Neuronal stem cell (in vitro differentiated cells): Measurements from ENCODE around the gene ZNF768.
"Not testable (repeated sequence)": the region's sequence is repeated elsewhere in the genome, so short reads cannot be mapped to it uniquely, and the experiment has no call there.

Source experiments
- DNase-seq: peaks from one replicate; pipeline ENCODE4 v3.0.0-alpha.2; 2013; ENCODE audit warnings: low spot score
- H2AFZ ChIP-seq: one replicate; pipeline ENCODE4 v1.6.1; 2013; ENCODE audit warnings: mild to moderate bottlenecking, low read length, inconsistent platforms
- H2AK5ac ChIP-seq: 2 replicates; pipeline ENCODE4 v1.6.1; 2013; ENCODE audit warnings: low read depth, mild to moderate bottlenecking, inconsistent platforms, low read length, moderate library complexity, mixed read lengths
- H2BK120ac ChIP-seq: 2 replicates; pipeline ENCODE4 v1.6.1; 2013; ENCODE audit warnings: low read depth, mild to moderate bottlenecking, inconsistent platforms, low read length, moderate library complexity, mixed read lengths
- H2BK12ac ChIP-seq: one replicate; pipeline ENCODE4 v1.6.1; 2013; ENCODE audit warnings: low read length, inconsistent platforms
- H2BK15ac ChIP-seq: 2 replicates; pipeline ENCODE4 v1.6.1; 2013; ENCODE audit warnings: mild to moderate bottlenecking, low read length, inconsistent platforms, mixed read lengths
- H2BK5ac ChIP-seq: one replicate; pipeline ENCODE4 v1.6.1; 2013; ENCODE audit warnings: inconsistent platforms, mild to moderate bottlenecking, low read length, moderate library complexity
- H3K14ac ChIP-seq: one replicate; pipeline ENCODE4 v1.6.1; 2013; ENCODE audit warnings: low read length, inconsistent platforms
- H3K18ac ChIP-seq: 2 replicates; pipeline ENCODE4 v1.6.1; 2013; ENCODE audit warnings: low read length, inconsistent platforms
- H3K23ac ChIP-seq: 2 replicates; pipeline ENCODE4 v1.6.1; 2013; ENCODE audit warnings: low read depth, mild to moderate bottlenecking, mixed read lengths, low read length, inconsistent platforms; ENCODE audit not compliant: poor library complexity
- H3K27ac ChIP-seq: replicated peaks from 3 replicates; pipeline ENCODE4 v1.5.1; 2013; ENCODE audit warnings: low read length, inconsistent platforms
- H3K27me3 ChIP-seq, 3 experiments: 2 replicates each; pipeline ENCODE4 v1.6.1; 2013; ENCODE audit warnings: low read length in 3 of 3, mild to moderate bottlenecking in 2 of 3, inconsistent platforms in 1 of 3, low read depth in 1 of 3, mixed read lengths in 1 of 3, moderate library complexity in 1 of 3; ENCODE audit not compliant: control insufficient read depth in 3 of 3, insufficient read depth in 3 of 3
- H3K36me3 ChIP-seq, 2 donors: replicated peaks in 1 of 2; 2 replicates each; pipeline ENCODE4 v1.6.1; 2013; ENCODE audit warnings: low read length in 2 of 2; ENCODE audit not compliant: control insufficient read depth in 2 of 2, insufficient read depth in 2 of 2
- H3K4ac ChIP-seq: 2 replicates; pipeline ENCODE4 v1.6.1; 2013; ENCODE audit warnings: inconsistent platforms, mild to moderate bottlenecking, low read length, moderate library complexity
- H3K4me1 ChIP-seq, 2 donors: 1 replicate in 1 of 2; 2 replicates in 1 of 2; pipeline ENCODE4 v1.6.1; 2013; ENCODE audit warnings: low read length in 2 of 2, low read depth in 1 of 2; ENCODE audit not compliant: control insufficient read depth in 2 of 2, insufficient read depth in 1 of 2
- H3K4me2 ChIP-seq: one replicate; pipeline ENCODE4 v1.6.1; 2013; ENCODE audit warnings: mild to moderate bottlenecking, low read length, inconsistent platforms; ENCODE audit not compliant: insufficient read depth, poor library complexity, severe bottlenecking
- H3K4me3 ChIP-seq, 2 donors: 2 replicates each; pipeline ENCODE4 v1.5.1; 2013; ENCODE audit warnings: low read length in 2 of 2, mild to moderate bottlenecking in 2 of 2, inconsistent platforms in 1 of 2, moderate library complexity in 1 of 2
- H3K79me1 ChIP-seq: one replicate; pipeline ENCODE4 v1.6.1; 2013; ENCODE audit warnings: low read depth, mild to moderate bottlenecking, inconsistent platforms, low read length, moderate library complexity
- H3K9ac ChIP-seq: one replicate; pipeline ENCODE4 v1.6.1; 2013; ENCODE audit warnings: mild to moderate bottlenecking, low read depth, low read length, inconsistent platforms; ENCODE audit not compliant: poor library complexity
- H3K9me3 ChIP-seq, 2 donors: replicated peaks in 1 of 2; 2 replicates each; pipeline versions ENCODE3 to v1.6.1; 2013; ENCODE audit warnings: low read length in 2 of 2, mild to moderate bottlenecking in 2 of 2, inconsistent platforms in 1 of 2, low read depth in 1 of 2, mixed read lengths in 1 of 2, moderate library complexity in 1 of 2; ENCODE audit not compliant: control insufficient read depth in 2 of 2, insufficient read depth in 1 of 2
- H4K8ac ChIP-seq: one replicate; pipeline ENCODE4 v1.6.1; 2013; ENCODE audit warnings: low read depth, mild to moderate bottlenecking, inconsistent platforms, low read length, moderate library complexity
- H4K91ac ChIP-seq: one replicate; pipeline ENCODE4 v1.6.1; 2013; ENCODE audit warnings: low read length, low read depth, mild to moderate bottlenecking, inconsistent platforms; ENCODE audit not compliant: poor library complexity
- WGBS, 2 donors: extraction: QIAGEN DNeasy Blood & Tissue Kit; methylation state at CpG; one replicate each; pipeline ENCODE4 v1.1.7; 2013; ENCODE audit warnings: missing lambda C conversion rate in 2 of 2, mixed read lengths in 1 of 2; ENCODE audit not compliant: insufficient read length in 2 of 2, insufficient replicate concordance in 1 of 2; ENCODE audit errors: extremely low coverage in 2 of 2; 5-methylcytosine and 5-hydroxymethylcytosine counted together

The ZNF768 gene

DNA sequence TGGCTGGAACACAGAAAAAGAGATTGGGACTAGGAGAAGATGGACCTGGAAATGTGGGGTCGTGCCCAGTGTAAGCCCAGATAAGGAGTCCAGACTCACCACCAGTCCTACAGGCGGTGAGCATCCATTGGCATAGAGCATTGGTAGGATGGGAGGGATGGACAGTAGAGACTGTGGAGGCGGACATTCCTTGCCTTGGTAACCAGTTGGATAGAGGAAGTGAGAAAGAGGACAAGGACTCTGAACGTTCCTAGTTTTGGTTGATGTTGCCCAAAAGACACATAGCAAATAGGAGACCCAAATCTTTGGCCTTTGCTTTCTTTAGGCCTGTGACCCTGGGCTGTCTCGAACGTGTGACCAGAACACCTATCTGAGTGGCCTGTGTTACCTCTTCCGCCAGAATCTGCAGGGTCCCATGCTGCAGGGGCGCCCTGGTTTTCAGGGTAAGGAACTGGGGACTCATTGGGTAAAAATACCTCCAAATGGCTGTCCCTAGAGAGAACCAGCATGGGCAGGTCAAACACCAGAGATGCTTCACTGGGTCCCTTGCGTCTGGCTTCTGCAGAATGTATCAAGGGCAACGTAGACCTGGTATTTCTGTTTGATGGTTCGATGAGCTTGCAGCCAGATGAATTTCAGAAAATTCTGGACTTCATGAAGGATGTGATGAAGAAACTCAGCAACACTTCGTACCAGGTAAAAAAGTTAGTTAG lies 47.4 kb downstream of the ZNF768 start:
- no CpG with 5 or more reads among the region's 12 CpGs for WGBS, 2 donors
- no peak overlapping the region for H3K4me2 ChIP-seq
- H3K18ac ChIP-seq = no peak overlapping the region
- no peak overlapping the region for H4K8ac ChIP-seq
- no peak for DNase-seq
- H2AK5ac ChIP-seq = no peak overlapping the region
- H3K27ac ChIP-seq = no peak overlapping the region
- no peak overlapping the region for H2AFZ ChIP-seq
- H2BK5ac ChIP-seq = no peak overlapping the region
- no peak overlapping the region for H2BK12ac ChIP-seq
- no peak overlapping the region for H3K14ac ChIP-seq
- H3K9me3 ChIP-seq = no peaks in the 10 kb centered on the region
- H3K79me1 ChIP-seq = no peaks in the 10 kb centered on the region
- no peaks in the 10 kb centered on the region for H3K27me3 ChIP-seq
- no peak overlapping the region for H3K23ac ChIP-seq
- H3K9ac ChIP-seq = no peak overlapping the region
- H2BK120ac ChIP-seq = no peak overlapping the region
- H3K36me3 ChIP-seq = no peaks in the 10 kb centered on the region
- no peak overlapping the region for H3K4ac ChIP-seq
- H3K4me1 ChIP-seq = no peaks in the 10 kb centered on the region
- no peak overlapping the region for H3K4me3 ChIP-seq
- H2BK15ac ChIP-seq = no peak overlapping the region
- no peak overlapping the region for H4K91ac ChIP-seq

DNA sequence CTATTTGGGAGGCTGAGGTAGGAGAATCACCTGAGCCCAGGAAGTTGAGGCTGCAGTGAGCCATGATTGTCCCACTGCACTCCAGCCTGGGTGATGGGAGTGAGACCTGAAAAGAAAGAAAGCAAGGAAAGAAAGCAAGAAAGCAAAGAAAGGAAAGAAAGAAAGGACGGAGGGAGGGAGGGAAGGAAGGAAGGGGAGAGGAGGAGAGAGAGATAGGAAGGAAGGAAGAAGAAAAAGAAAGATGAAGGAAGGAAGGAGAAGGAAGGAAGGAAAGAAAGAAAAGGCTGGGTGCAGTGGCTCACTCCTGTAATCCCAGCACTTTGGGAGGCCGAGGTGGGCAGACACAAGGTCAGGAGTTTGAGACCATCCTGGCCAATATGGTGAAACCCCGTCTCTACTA lies 48.6 kb downstream of the ZNF768 start:
- not testable (repeated sequence) for H2AFZ ChIP-seq, DNase-seq, H3K27me3 ChIP-seq, H3K4me3 ChIP-seq, H3K4me2 ChIP-seq, H4K8ac ChIP-seq, H3K14ac ChIP-seq, H2BK5ac ChIP-seq, H3K9me3 ChIP-seq, H2BK120ac ChIP-seq, H2BK15ac ChIP-seq, H3K23ac ChIP-seq, H2AK5ac ChIP-seq, H3K18ac ChIP-seq, H3K36me3 ChIP-seq, H4K91ac ChIP-seq, H3K27ac ChIP-seq, H3K4ac ChIP-seq, H3K79me1 ChIP-seq, H3K9ac ChIP-seq, H3K4me1 ChIP-seq, H2BK12ac ChIP-seq
- WGBS, 2 donors = no CpG with 5 or more reads among the region's 3 CpGs

DNA sequence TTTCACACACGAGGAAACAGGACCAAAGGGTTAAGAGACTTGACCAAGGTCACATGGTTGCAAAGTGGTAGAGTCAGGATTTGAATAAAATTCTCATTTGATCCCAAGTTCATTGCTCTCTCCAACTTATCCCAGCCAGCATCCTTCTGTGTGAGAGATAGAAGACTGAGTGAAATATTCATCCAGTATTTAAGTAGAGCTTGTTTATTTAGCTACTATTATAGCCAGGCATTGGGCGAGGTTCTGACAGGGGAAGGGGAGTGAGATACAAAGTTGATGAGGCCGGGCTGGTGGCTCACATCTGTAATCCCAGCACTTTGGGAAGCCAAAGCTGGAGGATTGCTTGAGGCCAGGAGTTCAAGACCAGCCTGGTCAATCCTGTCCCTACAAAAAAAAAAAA lies 49.4 kb downstream of the ZNF768 start:
- Histone ChIP-seq H3K18ac (no peak overlapping the region), H3K9ac (no peak overlapping the region), H3K9me3 (peaks cover 0 to 1% of the 10 kb centered on the region in 2 donors), H4K91ac (no peak overlapping the region), H3K4me1 (peaks cover 0 to 3% of the 10 kb centered on the region in 2 donors), H3K36me3 (no peaks in the 10 kb centered on the region), H2BK5ac (no peak overlapping the region), H4K8ac (no peak overlapping the region), H3K4me3 (no peak overlapping the region), H3K27ac (no peak overlapping the region), H3K4me2 (no peak overlapping the region), H2AFZ (no peak overlapping the region), H2BK15ac (no peak overlapping the region), H2BK120ac (no peak overlapping the region), H3K79me1 (no peaks in the 10 kb centered on the region), H3K23ac (no peak overlapping the region), H3K14ac (no peak overlapping the region), H2BK12ac (no peak overlapping the region), H3K4ac (no peak overlapping the region), H3K27me3 (peaks cover 0 to 3% (median 0%) of the 10 kb centered on the region in 3 experiments), H2AK5ac (no peak overlapping the region)
- no CpG with 5 or more reads among the region's 3 CpGs for WGBS, 2 donors
- DNase-seq = no peak

DNA sequence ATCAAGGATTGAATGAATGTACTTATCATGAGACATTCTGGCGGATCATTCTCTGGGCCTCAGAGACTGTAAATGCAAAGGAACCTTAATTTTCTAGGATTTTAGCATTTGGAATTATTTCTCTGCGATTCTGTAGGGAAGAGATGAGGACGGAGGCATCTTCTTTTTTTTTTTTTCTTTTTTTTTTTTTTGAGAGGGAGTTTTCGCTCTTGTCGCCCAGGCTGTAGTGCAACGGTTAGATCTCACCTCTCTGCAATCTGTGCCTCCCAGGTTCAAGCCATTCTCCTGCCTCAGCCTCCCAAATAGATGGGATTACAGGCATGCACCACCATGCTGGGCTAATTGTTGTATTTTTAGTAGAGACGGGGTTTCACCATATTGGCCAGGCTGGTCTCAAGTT lies 51.7 kb downstream of the ZNF768 start:
- H3K27me3 ChIP-seq = peaks cover 0 to 3% (median 0%) of the 10 kb centered on the region in 3 experiments
- no peak overlapping the region for H2BK12ac ChIP-seq
- no peaks in the 10 kb centered on the region for H3K36me3 ChIP-seq
- no peak overlapping the region for H3K27ac ChIP-seq
- H2BK5ac ChIP-seq = no peak overlapping the region
- no peaks in the 10 kb centered on the region for H3K79me1 ChIP-seq
- no peak overlapping the region for H3K14ac ChIP-seq
- DNase-seq = no peak
- H3K4me1 ChIP-seq = peaks cover 0 to 3% of the 10 kb centered on the region in 2 donors
- no peak overlapping the region for H3K18ac ChIP-seq
- H3K4me2 ChIP-seq = no peak overlapping the region
- H3K4ac ChIP-seq = no peak overlapping the region
- no peak overlapping the region for H3K23ac ChIP-seq
- no peak overlapping the region for H2BK120ac ChIP-seq
- no peak overlapping the region for H2AK5ac ChIP-seq
- no peak overlapping the region for H2BK15ac ChIP-seq
- H4K8ac ChIP-seq = no peak overlapping the region
- no peak overlapping the region for H3K9ac ChIP-seq
- H3K4me3 ChIP-seq = no peak overlapping the region
- H4K91ac ChIP-seq = no peak overlapping the region
- no CpG with 5 or more reads among the region's 7 CpGs for WGBS, 2 donors
- peaks cover 0 to 1% of the 10 kb centered on the region in 2 donors for H3K9me3 ChIP-seq
- no peak overlapping the region for H2AFZ ChIP-seq
